Lung (tissue), 12 donors: ENCODE measurements around the gene MCU. TPM values are rescaled to one million over a fixed set of nuclear protein-coding genes. Genes with fewer than 3 reads are reported as not detected.

Experiments used
- ATAC-seq: fragments of 200-7000 bp; cut with Tn5 transposase; one replicate; pipeline ENCODE4 v1.9.1; 2020; ENCODE audit warnings: moderate number of reproducible peaks; ENCODE audit not compliant: insufficient read depth, low FRiP score
- DNase-seq, 3 donors: peaks; one replicate each; pipeline ENCODE4 v3.0.0-alpha.2; 2013 to 2017
- H3K27ac ChIP-seq, 2 donors: one replicate each; pipeline ENCODE4 v1.5.1; 2013; ENCODE audit warnings: mild to moderate bottlenecking in 2 of 2, moderate library complexity in 2 of 2, control low read depth in 1 of 2, inconsistent platforms in 1 of 2, low read depth in 1 of 2, low read length in 1 of 2
- H3K27me3 ChIP-seq, 3 donors: one replicate each; pipeline ENCODE4 v1.5.1; 2013; ENCODE audit warnings: low read length in 2 of 3; ENCODE audit not compliant: control insufficient read depth in 3 of 3, insufficient read depth in 3 of 3
- H3K36me3 ChIP-seq, 4 donors: one replicate each; pipeline ENCODE4 v1.5.1; 2013; ENCODE audit warnings: low read length in 4 of 4, mild to moderate bottlenecking in 1 of 4, moderate library complexity in 1 of 4; ENCODE audit not compliant: control insufficient read depth in 4 of 4, insufficient read depth in 4 of 4
- H3K4me1 ChIP-seq, 5 donors: one replicate each; pipeline ENCODE4 v1.5.1; 2013; ENCODE audit warnings: low read length in 5 of 5, mild to moderate bottlenecking in 2 of 5, moderate library complexity in 1 of 5; ENCODE audit not compliant: control insufficient read depth in 5 of 5, insufficient read depth in 5 of 5
- H3K4me3 ChIP-seq: one replicate; pipeline ENCODE4 v1.5.1; 2013; ENCODE audit warnings: mild to moderate bottlenecking, control low read depth, moderate library complexity
- H3K9ac ChIP-seq, 2 donors: one replicate each; pipeline ENCODE4 v1.5.1; 2013; ENCODE audit warnings: low read length in 2 of 2, control low read depth in 1 of 2; ENCODE audit not compliant: insufficient read depth in 1 of 2
- H3K9me3 ChIP-seq, 4 donors: one replicate each; pipeline ENCODE4 v1.5.1; 2013; ENCODE audit warnings: low read length in 3 of 4, mild to moderate bottlenecking in 1 of 4, moderate library complexity in 1 of 4; ENCODE audit not compliant: control insufficient read depth in 4 of 4, insufficient read depth in 3 of 4
- WGBS, 2 donors: extraction: QIAGEN DNeasy Blood & Tissue Kit; methylation state at CpG; one replicate each; pipeline ENCODE4 v1.1.7; 2013; 5-methylcytosine and 5-hydroxymethylcytosine counted together
- polyA plus RNA-seq, 2 donors: library from polyadenylated mRNA; stranded (reverse); fragments of 200-250 nt; gene quantifications; one replicate each; pipeline ENCODE4 v1.2.1, GENCODE V29; 2013
- total RNA-seq, 2 donors: library from RNA; depleted of rRNA in 1 of 2; stranded (reverse); fragments of >200 nt in 1 of 2; gene quantifications; one replicate each; pipeline ENCODE4 v1.2.1, GENCODE V29; 2014 to 2021
- TF ChIP-seq, protein P1 (sequence below): IDR thresholded peaks from 2 replicates; pipeline ENCODE4 v1.5.1; 2012; ENCODE audit warnings: mild to moderate bottlenecking; ENCODE audit errors: control extremely low read depth, extremely low read depth
- donor health status: control.
- donor health status: control.
- donor health status: Bipolar disorder and iron deficiency.
- donor health status: healthy.
- donor health status: DM: yes; HTN: yes; CAD: no.

MCU gene
- total and polyA plus RNA-seq, 4 donors: 23.1 to 70.7 (median 29.0) TPM

DNA sequence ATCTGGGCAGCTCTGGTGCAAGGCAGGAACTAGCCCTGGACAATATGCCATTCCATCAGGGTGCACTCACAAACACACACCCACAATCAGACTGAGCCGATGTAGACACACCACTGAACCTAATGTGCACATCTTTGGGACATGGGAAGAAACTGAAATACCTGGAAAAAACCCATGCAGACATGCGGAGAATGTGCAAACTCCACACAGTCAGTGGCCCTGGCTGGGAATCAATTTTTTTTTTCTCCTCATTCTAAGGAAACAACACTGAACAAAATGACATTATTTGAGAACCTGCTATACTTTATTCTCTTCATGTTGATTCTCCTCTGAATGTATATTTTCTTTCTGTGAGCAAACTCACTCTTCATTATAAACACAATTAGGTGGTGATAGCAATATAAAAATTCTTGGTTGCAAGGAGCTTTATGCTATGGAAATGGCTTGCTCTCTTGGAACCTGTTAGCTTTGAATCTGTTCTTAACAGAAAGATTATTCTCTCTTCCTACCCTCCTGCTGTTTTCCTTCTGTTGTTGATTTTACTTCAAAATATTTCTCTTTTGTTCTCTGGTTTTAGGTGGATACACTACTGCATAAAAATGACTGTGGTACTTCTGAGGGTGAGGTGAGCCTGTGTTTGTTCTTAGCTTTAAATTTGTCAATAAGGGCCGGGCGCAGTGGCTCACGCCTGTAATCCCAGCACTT, 33.1 kb upstream of the MCU start:
- H3K27ac ChIP-seq: no peak overlapping the region
- TF ChIP-seq, protein P1, sequence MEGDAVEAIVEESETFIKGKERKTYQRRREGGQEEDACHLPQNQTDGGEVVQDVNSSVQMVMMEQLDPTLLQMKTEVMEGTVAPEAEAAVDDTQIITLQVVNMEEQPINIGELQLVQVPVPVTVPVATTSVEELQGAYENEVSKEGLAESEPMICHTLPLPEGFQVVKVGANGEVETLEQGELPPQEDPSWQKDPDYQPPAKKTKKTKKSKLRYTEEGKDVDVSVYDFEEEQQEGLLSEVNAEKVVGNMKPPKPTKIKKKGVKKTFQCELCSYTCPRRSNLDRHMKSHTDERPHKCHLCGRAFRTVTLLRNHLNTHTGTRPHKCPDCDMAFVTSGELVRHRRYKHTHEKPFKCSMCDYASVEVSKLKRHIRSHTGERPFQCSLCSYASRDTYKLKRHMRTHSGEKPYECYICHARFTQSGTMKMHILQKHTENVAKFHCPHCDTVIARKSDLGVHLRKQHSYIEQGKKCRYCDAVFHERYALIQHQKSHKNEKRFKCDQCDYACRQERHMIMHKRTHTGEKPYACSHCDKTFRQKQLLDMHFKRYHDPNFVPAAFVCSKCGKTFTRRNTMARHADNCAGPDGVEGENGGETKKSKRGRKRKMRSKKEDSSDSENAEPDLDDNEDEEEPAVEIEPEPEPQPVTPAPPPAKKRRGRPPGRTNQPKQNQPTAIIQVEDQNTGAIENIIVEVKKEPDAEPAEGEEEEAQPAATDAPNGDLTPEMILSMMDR: no peak
- WGBS, 2 donors: 90 to 97% methylated on average over 5 of the region's 5 CpGs
- H3K9ac ChIP-seq: no peak overlapping the region
- H3K27me3 ChIP-seq: no peaks in the 10 kb centered on the region
- H3K4me1 ChIP-seq: no peaks in the 10 kb centered on the region
- no peaks in the 10 kb centered on the region for H3K36me3 ChIP-seq
- ATAC-seq (no peak), DNase-seq (no peak)
- no peak overlapping the region for H3K4me3 ChIP-seq
- no peaks in the 10 kb centered on the region for H3K9me3 ChIP-seq

DNA sequence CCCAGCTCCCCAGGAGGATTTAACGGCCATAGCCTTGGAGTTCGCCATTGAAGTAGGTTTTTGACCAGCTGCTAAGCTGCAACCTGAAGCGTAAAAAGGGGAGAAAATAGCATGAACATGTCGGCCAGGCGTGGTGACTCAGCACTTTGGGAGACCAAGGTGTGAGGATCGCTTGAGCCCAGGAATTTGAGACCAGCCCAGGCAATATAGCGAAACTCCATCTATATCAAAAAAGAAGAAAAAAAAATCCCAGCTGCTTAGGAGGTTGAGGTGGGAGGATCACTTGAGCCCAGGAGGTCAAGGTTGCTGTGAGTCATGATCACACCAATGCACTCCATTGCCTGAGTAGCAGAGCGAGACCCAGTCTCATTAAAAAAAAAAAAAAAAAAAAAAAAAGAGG, 32.2 kb upstream of the MCU start:
- ATAC-seq: no peak
- Histone ChIP-seq H3K4me1 (no peaks in the 10 kb centered on the region), H3K9ac (no peak overlapping the region), H3K27ac (no peak overlapping the region), H3K36me3 (no peaks in the 10 kb centered on the region), H3K9me3 (no peaks in the 10 kb centered on the region), H3K4me3 (no peak overlapping the region), H3K27me3 (no peaks in the 10 kb centered on the region)
- TF ChIP-seq, protein P1: no peak
- WGBS, 2 donors: 97% methylated on average over 8 of the region's 8 CpGs
- no peak for DNase-seq

DNA sequence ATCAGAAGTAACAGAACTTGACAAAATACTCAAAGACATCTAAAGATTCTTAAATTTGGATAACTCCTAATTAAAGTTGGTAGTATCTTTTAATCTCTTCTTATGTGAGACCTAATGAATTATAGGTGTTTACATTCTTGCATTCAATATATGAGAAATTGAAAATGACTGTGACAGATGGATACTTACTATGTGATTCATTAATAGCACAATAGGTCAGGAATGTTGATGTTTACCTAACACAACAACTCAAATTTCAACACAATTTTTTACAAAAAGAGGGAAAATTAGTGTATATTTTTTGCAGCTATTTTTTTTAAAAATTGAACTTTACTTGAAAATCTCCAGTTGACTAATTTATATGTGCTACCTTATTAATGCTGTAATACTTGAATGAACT, 31.7 kb upstream of the MCU start:
- Histone ChIP-seq H3K27me3 (no peaks in the 10 kb centered on the region), H3K4me1 (no peaks in the 10 kb centered on the region), H3K9me3 (no peaks in the 10 kb centered on the region), H3K4me3 (no peak overlapping the region), H3K9ac (no peak overlapping the region), H3K27ac (no peak overlapping the region), H3K36me3 (no peaks in the 10 kb centered on the region)
- ATAC-seq (no peak), DNase-seq (no peak)
- TF ChIP-seq, protein P1: no peak

DNA sequence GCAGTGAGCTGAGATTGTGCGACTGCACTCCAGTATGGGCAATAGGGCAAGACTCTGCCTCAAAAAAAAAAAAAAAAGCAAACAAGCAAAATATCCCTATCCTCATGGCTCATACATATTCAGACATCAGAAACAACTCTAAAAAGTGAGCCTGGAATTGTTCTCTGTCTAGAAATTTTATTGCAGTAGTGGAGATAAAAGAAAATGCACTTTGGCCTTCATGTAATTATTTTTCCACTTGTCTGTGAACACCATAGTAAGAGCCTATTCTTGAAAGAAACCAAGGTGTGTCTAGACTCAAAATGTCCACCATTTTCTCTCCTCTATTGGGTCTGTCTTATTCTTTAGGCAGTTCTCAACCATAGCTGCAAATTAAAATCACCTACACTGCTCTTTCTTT, 30.5 kb upstream of the MCU start:
- Histone ChIP-seq H3K27me3 (no peaks in the 10 kb centered on the region), H3K4me3 (no peak overlapping the region), H3K9me3 (no peaks in the 10 kb centered on the region), H3K4me1 (no peaks in the 10 kb centered on the region), H3K9ac (no peak overlapping the region), H3K27ac (no peak overlapping the region), H3K36me3 (no peaks in the 10 kb centered on the region)
- DNase-seq (no peak), ATAC-seq (no peak)
- TF ChIP-seq, protein P1: no peak
- WGBS, 2 donors: 96 to 100% methylated on average over 1 of the region's 1 CpG
